ENCODE results near the gene CDH22.

- TF ChIP-seq CTCF (IDR thresholded peaks at IDR 0.05), result no peak
- no peak for TF ChIP-seq POLR2AphosphoS5 (IDR thresholded peaks at IDR 0.05; ENCODE audit: insufficient read depth in 1 of 2, low read depth in 1 of 2)
Measured at GRCh38 chr20:46129955-46130481, 178.3 kb downstream of the CDH22 start.
